ENCODE results near the gene CAPN1.
A peak's percentile ranks its signal among the peaks of the same experiment; 100 is the strongest.
"Not testable (repeated sequence)": the region's sequence is repeated elsewhere in the genome, so short reads cannot be mapped to it uniquely, and the experiment has no call there.

The CAPN1 gene

DNA sequence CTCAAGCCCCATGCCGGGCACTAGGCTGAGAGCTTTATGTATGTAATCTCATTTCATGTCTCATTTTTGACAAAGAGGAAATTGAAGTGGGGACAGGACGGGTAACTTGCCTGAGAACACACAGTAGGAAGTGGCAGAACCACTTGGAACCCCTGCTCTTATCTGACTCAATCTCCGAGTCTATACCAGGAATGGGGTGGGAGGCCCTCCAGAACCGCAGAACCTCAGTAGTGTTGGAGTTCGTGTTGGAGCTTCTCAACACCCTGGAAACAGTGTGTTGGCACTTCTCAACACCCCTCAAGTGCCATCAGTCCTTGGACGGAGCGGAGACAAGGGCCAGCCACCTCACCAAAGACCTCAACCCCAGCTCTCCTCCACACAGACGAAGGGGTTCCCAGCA, 41.3 kb downstream of the CAPN1 start:
- DNase-seq (ENCODE audit: low read depth): no peak
- H3K4me3 ChIP-seq (ENCODE audit: control insufficient read depth, low read depth, low read length): no peak overlapping the region
- TF ChIP-seq, protein P1, sequence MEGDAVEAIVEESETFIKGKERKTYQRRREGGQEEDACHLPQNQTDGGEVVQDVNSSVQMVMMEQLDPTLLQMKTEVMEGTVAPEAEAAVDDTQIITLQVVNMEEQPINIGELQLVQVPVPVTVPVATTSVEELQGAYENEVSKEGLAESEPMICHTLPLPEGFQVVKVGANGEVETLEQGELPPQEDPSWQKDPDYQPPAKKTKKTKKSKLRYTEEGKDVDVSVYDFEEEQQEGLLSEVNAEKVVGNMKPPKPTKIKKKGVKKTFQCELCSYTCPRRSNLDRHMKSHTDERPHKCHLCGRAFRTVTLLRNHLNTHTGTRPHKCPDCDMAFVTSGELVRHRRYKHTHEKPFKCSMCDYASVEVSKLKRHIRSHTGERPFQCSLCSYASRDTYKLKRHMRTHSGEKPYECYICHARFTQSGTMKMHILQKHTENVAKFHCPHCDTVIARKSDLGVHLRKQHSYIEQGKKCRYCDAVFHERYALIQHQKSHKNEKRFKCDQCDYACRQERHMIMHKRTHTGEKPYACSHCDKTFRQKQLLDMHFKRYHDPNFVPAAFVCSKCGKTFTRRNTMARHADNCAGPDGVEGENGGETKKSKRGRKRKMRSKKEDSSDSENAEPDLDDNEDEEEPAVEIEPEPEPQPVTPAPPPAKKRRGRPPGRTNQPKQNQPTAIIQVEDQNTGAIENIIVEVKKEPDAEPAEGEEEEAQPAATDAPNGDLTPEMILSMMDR (conservative IDR thresholded peaks at IDR 0.05; ENCODE audit: control insufficient read depth, insufficient read depth, low read depth, low read length): no peak

DNA sequence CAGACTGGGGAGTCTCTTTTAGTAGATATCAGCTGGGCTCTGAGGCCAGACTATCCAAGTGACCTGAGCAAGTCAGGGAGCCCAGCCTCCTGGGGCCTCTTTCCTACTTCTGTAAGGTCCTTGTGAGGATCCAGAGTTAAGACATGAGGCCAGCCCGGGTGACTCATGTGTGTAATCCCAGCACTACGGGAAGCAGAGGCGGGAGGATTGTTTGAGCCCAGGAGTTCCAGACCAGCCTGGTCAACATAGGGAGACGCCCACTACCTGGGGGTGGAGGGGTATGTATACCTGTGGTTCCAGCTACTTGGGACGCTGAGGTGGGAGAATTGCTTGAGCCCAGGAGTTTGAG, 43.2 kb downstream of the CAPN1 start:
- peak; percentile 73 for DNase-seq (ENCODE audit: low read depth)
- TF ChIP-seq, protein P1 (conservative IDR thresholded peaks at IDR 0.05; ENCODE audit: control insufficient read depth, insufficient read depth, low read depth, low read length): no peak
- H3K4me3 ChIP-seq (ENCODE audit: control insufficient read depth, low read depth, low read length): no peak overlapping the region

DNA sequence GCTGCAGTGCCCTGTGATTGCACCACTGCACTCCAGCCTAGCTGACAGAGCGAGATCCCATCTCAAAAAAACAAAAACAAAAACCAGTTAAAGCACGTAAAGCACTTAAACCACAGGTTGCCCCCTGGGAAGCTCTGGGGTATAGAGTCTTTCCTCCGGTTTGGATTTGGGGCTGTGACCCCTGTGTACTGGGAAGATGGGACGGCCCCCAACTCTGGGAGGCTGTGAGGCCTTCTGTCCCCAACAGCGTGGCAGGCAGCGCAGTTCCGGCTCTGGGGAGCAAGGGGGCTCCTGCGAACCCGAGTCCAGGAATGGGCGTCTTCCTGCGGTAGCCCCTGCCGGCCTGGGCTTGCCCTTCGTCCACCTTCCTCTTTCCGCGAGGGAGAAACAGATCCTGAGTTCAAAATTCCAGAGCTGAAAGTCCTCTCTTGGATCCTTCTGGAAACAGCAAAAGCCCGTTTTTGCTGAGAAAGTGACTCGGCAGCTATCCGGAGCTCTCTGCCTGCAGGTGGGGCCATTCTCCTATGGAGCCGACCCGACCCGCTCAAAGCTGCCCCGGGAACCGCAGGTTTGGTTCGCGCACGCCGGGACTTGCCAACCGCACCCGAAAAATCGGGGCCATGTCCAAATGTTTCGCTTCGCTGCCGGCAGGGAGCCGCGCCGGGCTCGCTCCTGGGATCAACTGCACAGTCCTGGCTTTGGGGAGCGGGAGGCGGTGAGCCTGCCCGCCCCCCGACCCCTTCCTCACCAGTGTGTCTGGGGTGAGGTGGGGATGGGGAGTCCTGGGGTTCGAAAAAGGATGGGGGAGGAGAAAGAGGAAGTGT, 43.8 kb downstream of the CAPN1 start:
- H3K4me3 ChIP-seq (ENCODE audit: control insufficient read depth, low read depth, low read length): peak overlapping the region; percentile 38
- TF ChIP-seq, protein P1 (conservative IDR thresholded peaks at IDR 0.05; ENCODE audit: control insufficient read depth, insufficient read depth, low read depth, low read length): peak; percentile 45
- peak; percentile 55 for DNase-seq (ENCODE audit: low read depth)

DNA sequence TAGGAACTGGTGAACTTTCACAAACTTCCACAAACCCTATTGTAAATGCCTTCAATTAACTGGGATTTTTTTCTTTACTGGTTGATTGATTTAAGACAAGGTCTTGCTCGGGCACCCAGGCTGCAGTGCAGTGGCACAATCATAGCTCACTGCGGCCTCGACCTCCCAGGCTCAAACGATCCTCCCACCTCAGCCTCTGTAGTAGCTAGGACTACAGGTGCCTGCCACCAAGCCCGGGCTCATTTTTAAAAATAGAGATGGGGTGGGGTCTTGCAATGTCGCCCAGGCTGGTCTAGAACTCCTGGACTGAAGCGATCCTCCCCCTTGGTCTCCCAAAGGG, 44.3 kb downstream of the CAPN1 start:
- peak overlapping the region; percentile 38 for H3K4me3 ChIP-seq (ENCODE audit: control insufficient read depth, low read depth, low read length)
- TF ChIP-seq, protein P1 (conservative IDR thresholded peaks at IDR 0.05; ENCODE audit: control insufficient read depth, insufficient read depth, low read depth, low read length): no peak
- DNase-seq (ENCODE audit: low read depth): no peak

DNA sequence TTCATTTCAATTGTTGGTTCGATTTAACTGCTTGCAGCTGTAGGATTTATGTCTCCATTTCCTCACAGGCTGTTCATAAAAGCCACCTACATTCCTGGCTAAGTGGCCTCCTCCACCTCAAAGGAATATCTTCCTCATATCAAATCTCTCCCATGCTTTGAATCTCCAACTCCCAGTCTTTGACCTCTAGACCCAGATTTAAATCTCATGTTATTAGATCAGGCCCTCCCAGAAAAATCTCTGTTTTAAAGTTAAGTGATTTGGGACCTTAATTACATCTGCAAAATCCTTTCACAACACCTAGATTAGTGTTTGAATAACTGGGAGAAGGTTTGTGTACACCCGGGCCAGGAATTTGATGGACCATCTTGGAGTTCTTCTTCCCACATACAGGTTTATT, 46.2 kb downstream of the CAPN1 start:
- H3K4me3 ChIP-seq (ENCODE audit: control insufficient read depth, low read depth, low read length): no peak overlapping the region
- no peak for DNase-seq (ENCODE audit: low read depth)
- TF ChIP-seq, protein P1 (conservative IDR thresholded peaks at IDR 0.05; ENCODE audit: control insufficient read depth, insufficient read depth, low read depth, low read length): no peak

DNA sequence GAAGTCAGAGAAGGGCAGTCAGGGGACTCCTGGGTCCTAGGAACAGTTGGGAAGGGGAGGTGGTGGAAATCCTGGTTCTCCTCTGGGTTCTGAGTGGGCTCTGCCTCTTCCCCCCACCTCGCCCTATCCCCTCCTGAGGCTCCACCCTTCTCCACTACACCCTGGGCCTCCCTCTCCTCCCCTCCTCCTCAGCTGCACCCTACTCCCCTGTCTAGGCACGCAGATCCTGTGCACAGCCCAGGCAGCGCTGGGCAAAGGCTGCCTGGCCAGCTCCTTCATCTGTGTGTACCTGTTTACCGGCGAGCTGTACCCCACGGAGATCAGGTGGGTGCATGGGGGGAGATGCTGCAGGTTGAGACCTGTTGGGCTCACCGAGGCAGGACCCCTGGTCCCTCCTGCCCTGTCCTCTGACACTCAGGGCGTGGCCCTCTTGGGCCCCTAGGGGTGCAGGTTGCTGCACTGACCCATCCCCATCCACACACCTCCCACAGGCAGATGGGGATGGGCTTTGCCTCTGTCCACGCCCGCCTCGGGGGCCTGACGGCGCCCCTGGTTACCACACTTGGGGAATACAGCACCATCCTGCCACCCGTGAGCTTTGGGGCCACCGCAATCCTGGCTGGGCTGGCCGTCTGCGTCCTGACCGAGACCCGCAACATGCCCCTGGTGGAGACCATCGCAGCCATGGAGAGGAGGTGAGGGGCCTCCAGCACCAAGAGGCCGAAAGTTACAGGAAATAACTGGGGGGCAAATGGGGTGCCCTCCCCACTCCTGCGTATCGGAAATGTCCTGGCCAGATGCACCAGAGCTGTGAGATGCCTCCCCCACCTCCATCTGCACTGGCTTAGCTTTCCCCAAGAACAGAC, 54.7 kb downstream of the CAPN1 start:
- no peak overlapping the region for H3K4me3 ChIP-seq (ENCODE audit: control insufficient read depth, low read depth, low read length)
- no peak for DNase-seq (ENCODE audit: low read depth)
- TF ChIP-seq, protein P1 (conservative IDR thresholded peaks at IDR 0.05; ENCODE audit: control insufficient read depth, insufficient read depth, low read depth, low read length): no peak

DNA sequence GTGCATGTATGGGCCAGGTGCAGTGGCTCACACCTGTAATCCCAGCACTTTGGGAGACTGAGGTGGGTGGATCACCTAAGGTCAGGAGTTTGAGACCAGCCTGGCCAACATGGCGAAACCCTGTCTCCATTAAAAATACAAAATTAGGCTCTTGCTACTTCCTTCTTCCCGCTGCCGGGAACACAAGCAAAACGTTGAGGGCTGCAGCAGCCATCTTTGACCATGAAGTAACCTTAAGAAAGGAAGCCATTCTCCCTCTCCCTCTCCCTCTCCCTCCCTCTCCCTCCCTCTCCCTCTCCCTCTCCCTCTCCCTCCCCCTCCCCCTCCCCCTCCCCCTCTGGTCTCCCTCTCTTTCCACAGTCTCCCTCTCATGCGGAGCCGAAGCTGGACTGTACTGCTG, 56.6 kb downstream of the CAPN1 start:
- not testable (repeated sequence) for H3K4me3 ChIP-seq (ENCODE audit: control insufficient read depth, low read depth, low read length); DNase-seq (ENCODE audit: low read depth)
